Esophagus muscularis mucosa (tissue), 3 donors: ENCODE results near the gene MAST4.

Experiments used
- POLR2A ChIP-seq: fragments of 450-650 bp; IDR thresholded peaks from one replicate; pipeline ENCODE4 v1.6.1; 2017; ENCODE audit warnings: antibody characterized with exemption, moderate library complexity, mild to moderate bottlenecking, low read depth
- POLR2AphosphoS5 ChIP-seq, 2 donors: sonication (generic); formaldehyde crosslinking; IDR thresholded peaks; one replicate each; pipeline ENCODE4 v1.6.1; 2017; ENCODE audit warnings: antibody characterized with exemption in 2 of 2
- TF ChIP-seq, protein P1 (sequence below), 3 experiments: fragments of 200-600 bp in 2 of 3; fragments of 450-650 bp in 1 of 3; sonication (generic) in 2 of 3; IDR thresholded peaks; one replicate each; pipeline ENCODE4 v1.5.1; 2017 to 2019; ENCODE audit warnings: antibody characterized with exemption in 3 of 3, mild to moderate bottlenecking in 2 of 3, moderate library complexity in 1 of 3

GRCh38 chr5:66669862-66670195 is 73.6 kb downstream of the MAST4 start:
- TF ChIP-seq, protein P1, sequence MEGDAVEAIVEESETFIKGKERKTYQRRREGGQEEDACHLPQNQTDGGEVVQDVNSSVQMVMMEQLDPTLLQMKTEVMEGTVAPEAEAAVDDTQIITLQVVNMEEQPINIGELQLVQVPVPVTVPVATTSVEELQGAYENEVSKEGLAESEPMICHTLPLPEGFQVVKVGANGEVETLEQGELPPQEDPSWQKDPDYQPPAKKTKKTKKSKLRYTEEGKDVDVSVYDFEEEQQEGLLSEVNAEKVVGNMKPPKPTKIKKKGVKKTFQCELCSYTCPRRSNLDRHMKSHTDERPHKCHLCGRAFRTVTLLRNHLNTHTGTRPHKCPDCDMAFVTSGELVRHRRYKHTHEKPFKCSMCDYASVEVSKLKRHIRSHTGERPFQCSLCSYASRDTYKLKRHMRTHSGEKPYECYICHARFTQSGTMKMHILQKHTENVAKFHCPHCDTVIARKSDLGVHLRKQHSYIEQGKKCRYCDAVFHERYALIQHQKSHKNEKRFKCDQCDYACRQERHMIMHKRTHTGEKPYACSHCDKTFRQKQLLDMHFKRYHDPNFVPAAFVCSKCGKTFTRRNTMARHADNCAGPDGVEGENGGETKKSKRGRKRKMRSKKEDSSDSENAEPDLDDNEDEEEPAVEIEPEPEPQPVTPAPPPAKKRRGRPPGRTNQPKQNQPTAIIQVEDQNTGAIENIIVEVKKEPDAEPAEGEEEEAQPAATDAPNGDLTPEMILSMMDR (IDR thresholded peaks at IDR 0.05), result no peak
- no peak for TF ChIP-seq POLR2A
- TF ChIP-seq POLR2AphosphoS5 (IDR thresholded peaks at IDR 0.05), result no peak
